Measurements from ENCODE around the gene HLTF.

The HLTF gene

GRCh38 chr3:149016669-149017541 lies 69.4 kb downstream of the HLTF start:
- no peak overlapping the region for H3K4me3 ChIP-seq (ENCODE audit: low read length)
- H3F3A ChIP-seq (ENCODE audit: insufficient read depth, low read length) = no peaks in the 10 kb centered on the region
- H3K9me3 ChIP-seq (replicated peaks; ENCODE audit: insufficient read depth, low read length) = no peaks in the 10 kb centered on the region
- no peak overlapping the region for H3K27ac ChIP-seq (ENCODE audit: low read length)
- TF ChIP-seq EZH2 (optimal IDR thresholded peaks at IDR 0.05; ENCODE audit: low read depth, low read length) (no peak), EZH2phosphoT487 (IDR thresholded peaks at IDR 0.05; ENCODE audit: low read length) (no peak), CTCF (IDR thresholded peaks at IDR 0.05; ENCODE audit: low read length) (no peak)
- no peak for DNase-seq
- peaks cover 20% of the 10 kb centered on the region; the same call in 1 of the 2 replicates for H3K79me2 ChIP-seq (ENCODE audit: low read length)
- H3K9me2 ChIP-seq (replicated peaks; ENCODE audit: insufficient read depth, low read length) = no peaks in the 10 kb centered on the region
- no peak overlapping the region for H3K9ac ChIP-seq (ENCODE audit: low read length)
- H4K20me1 ChIP-seq (ENCODE audit: insufficient read depth, low read length) = no peaks in the 10 kb centered on the region
- H3K27me3 ChIP-seq (replicated peaks; ENCODE audit: insufficient read depth, low read length) = no peaks in the 10 kb centered on the region
- no peak overlapping the region for H2AFZ ChIP-seq (ENCODE audit: low read length)
- H3K36me3 ChIP-seq (replicated peaks; ENCODE audit: insufficient read depth, low read length) = 0 out of 2 replicates have a peak, but pooled peaks cover 5% of the 10 kb centered on the region
- no peak overlapping the region for H3K4me2 ChIP-seq (ENCODE audit: low read depth, low read length)
- H3K4me1 ChIP-seq (ENCODE audit: low read length) = no peaks in the 10 kb centered on the region

- H3K4me2 ChIP-seq (ENCODE audit: low read depth, low read length) = no peak overlapping the region
- no peaks in the 10 kb centered on the region for H3K27me3 ChIP-seq (replicated peaks; ENCODE audit: insufficient read depth, low read length)
- no peaks in the 10 kb centered on the region for H3F3A ChIP-seq (ENCODE audit: insufficient read depth, low read length)
- no peak overlapping the region for H3K9ac ChIP-seq (ENCODE audit: low read length)
- H3K4me1 ChIP-seq (ENCODE audit: low read length) = no peaks in the 10 kb centered on the region
- no peaks in the 10 kb centered on the region for H4K20me1 ChIP-seq (ENCODE audit: insufficient read depth, low read length)
- no peak overlapping the region for H3K4me3 ChIP-seq (ENCODE audit: low read length)
- no peak overlapping the region for H3K27ac ChIP-seq (ENCODE audit: low read length)
- H3K79me2 ChIP-seq (ENCODE audit: low read length) = peaks cover 22% of the 10 kb centered on the region; the same call in 1 of the 2 replicates
- TF ChIP-seq EZH2phosphoT487 (IDR thresholded peaks at IDR 0.05; ENCODE audit: low read length) (no peak), EZH2 (optimal IDR thresholded peaks at IDR 0.05; ENCODE audit: low read depth, low read length) (no peak), CTCF (IDR thresholded peaks at IDR 0.05; ENCODE audit: low read length) (no peak)
- no peaks in the 10 kb centered on the region for H3K9me3 ChIP-seq (replicated peaks; ENCODE audit: insufficient read depth, low read length)
- H2AFZ ChIP-seq (ENCODE audit: low read length) = no peak overlapping the region
- H3K9me2 ChIP-seq (replicated peaks; ENCODE audit: insufficient read depth, low read length) = no peaks in the 10 kb centered on the region
- no peak for DNase-seq
- 0 out of 2 replicates have a peak, but pooled peaks cover 5% of the 10 kb centered on the region for H3K36me3 ChIP-seq (replicated peaks; ENCODE audit: insufficient read depth, low read length)
Observed at GRCh38 chr3:149016242-149016641, 70.1 kb downstream of the HLTF start.

- no peak overlapping the region for H2AFZ ChIP-seq (ENCODE audit: low read length)
Observed at GRCh38 chr3:149015393-149015792, 70.9 kb downstream of the HLTF start.

More at GRCh38 chr3:149015393-149015792, 70.9 kb downstream of the HLTF start:
- Histone ChIP-seq H3K9me2 (replicated peaks; ENCODE audit: insufficient read depth, low read length) (no peaks in the 10 kb centered on the region), H3K9me3 (replicated peaks; ENCODE audit: insufficient read depth, low read length) (no peaks in the 10 kb centered on the region), H3K4me3 (ENCODE audit: low read length) (no peak overlapping the region), H3K27me3 (replicated peaks; ENCODE audit: insufficient read depth, low read length) (no peaks in the 10 kb centered on the region), H3K4me2 (ENCODE audit: low read depth, low read length) (no peak overlapping the region), H3K79me2 (ENCODE audit: low read length) (peaks cover 29% of the 10 kb centered on the region; the same call in 1 of the 2 replicates), H3F3A (ENCODE audit: insufficient read depth, low read length) (no peaks in the 10 kb centered on the region), H4K20me1 (ENCODE audit: insufficient read depth, low read length) (no peaks in the 10 kb centered on the region), H3K9ac (ENCODE audit: low read length) (no peak overlapping the region), H3K36me3 (replicated peaks; ENCODE audit: insufficient read depth, low read length) (0 out of 2 replicates have a peak, but pooled peaks cover 11% of the 10 kb centered on the region), H3K27ac (ENCODE audit: low read length) (no peak overlapping the region), H3K4me1 (ENCODE audit: low read length) (no peaks in the 10 kb centered on the region)
- TF ChIP-seq CTCF (IDR thresholded peaks at IDR 0.05; ENCODE audit: low read length) = no peak
- TF ChIP-seq EZH2phosphoT487 (IDR thresholded peaks at IDR 0.05; ENCODE audit: low read length) = no peak
- TF ChIP-seq EZH2 (optimal IDR thresholded peaks at IDR 0.05; ENCODE audit: low read depth, low read length) = no peak
- no peak for DNase-seq
